ENCODE measurements around the gene UBAC2.

The UBAC2 gene

DNA sequence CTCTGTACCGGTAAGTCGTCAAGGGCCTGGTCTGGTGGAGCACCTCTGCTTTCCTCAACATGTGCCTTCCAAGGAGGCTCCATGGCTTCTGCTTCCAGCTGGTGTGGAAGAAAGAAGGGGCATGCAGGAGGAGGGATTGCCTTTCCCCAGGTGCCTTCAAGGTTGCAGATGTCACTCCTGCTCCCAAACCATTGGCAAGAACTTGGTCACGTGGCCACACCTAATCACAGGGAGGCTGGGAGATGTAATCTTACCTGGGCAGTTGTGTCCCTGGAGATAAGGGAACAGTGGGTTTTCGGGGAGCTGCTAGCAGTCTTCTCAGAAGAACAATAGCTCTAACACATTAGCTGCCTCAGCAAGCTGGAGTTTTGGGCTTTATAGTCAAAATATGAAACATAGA is 67.3 kb downstream of the UBAC2 start:
- Histone ChIP-seq H3K4me1 (no peaks in the 10 kb centered on the region), H3K27me3 (ENCODE audit: low read depth) (no peaks in the 10 kb centered on the region), H3K4me3 (no peak overlapping the region), H3K9me3 (no peaks in the 10 kb centered on the region), H3K36me3 (replicated peaks) (peaks cover 3% of the 10 kb centered on the region; the same call in 1 of the 2 replicates)
- in situ Hi-C loops (cut with MboI; ENCODE audit: low sequenced_read_pairs), result loop anchor here (5.0 kb wide), 1 partner anchor 91 kb away; no protein-coding TSS in a partner anchor
- no peak for DNase-seq (ENCODE audit: low spot score in 2 of 2)

DNA sequence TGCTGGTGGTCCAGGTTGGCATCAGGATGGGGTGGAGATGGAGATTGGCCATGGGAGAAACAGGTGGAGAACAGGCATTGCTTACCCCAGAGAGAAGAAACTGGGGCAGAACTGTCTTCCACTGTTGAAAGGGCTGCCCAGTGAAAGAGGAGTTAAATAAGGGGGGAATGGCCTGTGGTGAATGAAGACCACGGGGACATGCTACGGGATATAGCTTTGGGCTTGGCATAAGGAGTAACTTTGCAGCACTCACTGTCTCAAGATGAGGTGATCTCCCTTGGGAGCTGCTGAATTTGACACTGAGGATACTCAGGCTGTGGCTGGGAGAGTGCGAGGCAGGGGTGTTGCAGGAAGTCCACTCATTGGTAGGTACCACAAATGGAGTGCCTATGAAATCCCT is 68.2 kb downstream of the UBAC2 start:
- Histone ChIP-seq H3K36me3 (replicated peaks) (peaks cover 3% of the 10 kb centered on the region; the same call in 1 of the 2 replicates), H3K4me3 (no peak overlapping the region), H3K9me3 (no peaks in the 10 kb centered on the region), H3K27me3 (ENCODE audit: low read depth) (no peaks in the 10 kb centered on the region), H3K4me1 (no peaks in the 10 kb centered on the region)
- in situ Hi-C loops (cut with MboI; ENCODE audit: low sequenced_read_pairs), result loop anchor here (5.0 kb wide), 1 partner anchor 92 kb away; no protein-coding TSS in a partner anchor
- no peak for DNase-seq (ENCODE audit: low spot score in 2 of 2)

GRCh38 chr13:99269627-99270241 is 69.1 kb downstream of the UBAC2 start:
- no peak overlapping the region for H3K4me3 ChIP-seq
- no peaks in the 10 kb centered on the region for H3K9me3 ChIP-seq
- DNase-seq (ENCODE audit: low spot score in 2 of 2), result no peak
- H3K4me1 ChIP-seq, result no peaks in the 10 kb centered on the region
- no peaks in the 10 kb centered on the region for H3K27me3 ChIP-seq (ENCODE audit: low read depth)
- H3K36me3 ChIP-seq (replicated peaks), result peaks cover 3% of the 10 kb centered on the region; the same call in 1 of the 2 replicates
- in situ Hi-C loops (cut with MboI; ENCODE audit: low sequenced_read_pairs), result loop anchor here (5.0 to 10.0 kb wide), 2 partner anchors 92 to 165 kb away; no protein-coding TSS in a partner anchor

DNA sequence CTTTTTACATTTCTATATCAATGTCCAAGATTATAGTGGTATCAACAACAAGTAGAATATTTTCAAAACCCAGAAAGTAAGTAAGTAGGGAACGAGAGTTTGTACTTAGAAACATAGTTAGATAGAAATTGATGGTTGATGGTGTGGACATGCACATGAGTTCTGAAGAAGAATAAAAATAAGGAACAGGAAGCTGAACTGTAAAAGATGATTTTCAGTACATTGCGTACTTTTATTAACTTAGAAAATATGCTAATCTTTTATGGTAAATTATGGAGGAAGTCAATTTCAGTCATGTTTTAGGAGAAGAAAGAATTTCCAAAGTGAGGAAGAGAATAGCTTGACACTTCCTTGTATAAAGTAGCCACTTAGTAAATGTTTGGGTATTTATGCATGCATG is 69.9 kb downstream of the UBAC2 start:
- Histone ChIP-seq H3K27me3 (ENCODE audit: low read depth) (no peaks in the 10 kb centered on the region), H3K9me3 (no peaks in the 10 kb centered on the region)
- in situ Hi-C loops (cut with MboI; ENCODE audit: low sequenced_read_pairs), result loop anchor here (10.0 kb wide), 1 partner anchor 164 kb away; no protein-coding TSS in a partner anchor

DNA sequence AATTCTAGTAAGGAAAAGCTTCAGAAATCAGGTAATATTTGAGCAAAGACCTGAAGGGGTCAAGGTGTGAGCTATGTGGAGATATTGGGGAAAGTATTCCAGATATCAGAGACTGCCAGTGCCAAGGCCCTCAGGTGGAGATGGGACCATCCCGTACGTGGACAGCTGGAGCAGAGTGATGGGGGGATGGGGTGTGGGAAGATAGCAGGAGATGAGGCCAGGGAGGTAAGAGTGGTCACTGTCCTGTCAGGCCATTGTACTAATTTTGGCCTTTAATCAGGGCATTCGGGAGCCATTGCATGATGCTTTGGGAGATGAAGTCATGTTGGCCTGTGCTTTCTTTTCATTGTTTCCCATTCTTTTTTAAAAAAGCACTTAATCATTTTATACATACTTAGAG is 70.6 kb downstream of the UBAC2 start:
- no peaks in the 10 kb centered on the region for H3K9me3 ChIP-seq
- no peak overlapping the region for H3K4me3 ChIP-seq
- DNase-seq (ENCODE audit: low spot score in 2 of 2), result no peak
- H3K27me3 ChIP-seq (ENCODE audit: low read depth), result no peaks in the 10 kb centered on the region
- in situ Hi-C loops (cut with MboI; ENCODE audit: low sequenced_read_pairs), result loop anchor here (10.0 kb wide), 1 partner anchor 164 kb away; no protein-coding TSS in a partner anchor
- H3K4me1 ChIP-seq, result no peaks in the 10 kb centered on the region
- peaks cover 3% of the 10 kb centered on the region; the same call in 1 of the 2 replicates for H3K36me3 ChIP-seq (replicated peaks)

More for the DNA sequence above, 69.9 kb downstream of the UBAC2 start:
- Histone ChIP-seq H3K4me3 (no peak overlapping the region), H3K36me3 (replicated peaks) (peaks cover 3% of the 10 kb centered on the region; the same call in 1 of the 2 replicates), H3K4me1 (no peaks in the 10 kb centered on the region)
- DNase-seq (ENCODE audit: low spot score in 2 of 2), result no peak

DNA sequence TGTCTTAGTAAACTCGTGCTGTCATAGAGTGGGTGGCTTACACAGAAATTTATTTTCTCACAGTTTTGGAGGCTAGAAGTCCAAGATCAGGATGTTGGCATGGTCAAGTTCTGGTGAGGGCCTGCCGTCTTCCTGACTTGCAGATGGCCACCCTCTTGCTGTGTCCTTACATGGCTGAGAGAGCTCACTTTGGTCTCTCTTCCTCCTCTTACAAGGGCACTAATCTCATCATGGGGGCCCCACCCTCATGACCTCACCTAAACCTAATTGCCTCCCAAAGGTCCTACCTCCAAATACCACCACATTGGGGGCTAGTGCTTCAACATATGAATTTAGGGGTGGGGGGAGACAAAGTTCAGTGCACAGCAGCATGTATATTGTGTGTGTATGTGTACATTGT is 71.8 kb downstream of the UBAC2 start:
- H3K27me3 ChIP-seq (ENCODE audit: low read depth), result no peaks in the 10 kb centered on the region
- no peak overlapping the region for H3K4me3 ChIP-seq
- DNase-seq (ENCODE audit: low spot score in 2 of 2), result no peak
- in situ Hi-C loops (cut with MboI; ENCODE audit: low sequenced_read_pairs), result loop anchor here (10.0 kb wide), 1 partner anchor 162 kb away; no protein-coding TSS in a partner anchor
- H3K36me3 ChIP-seq (replicated peaks), result peaks cover 1% of the 10 kb centered on the region; the same call in 1 of the 2 replicates
- no peaks in the 10 kb centered on the region for H3K4me1 ChIP-seq
- H3K9me3 ChIP-seq, result no peaks in the 10 kb centered on the region

DNA sequence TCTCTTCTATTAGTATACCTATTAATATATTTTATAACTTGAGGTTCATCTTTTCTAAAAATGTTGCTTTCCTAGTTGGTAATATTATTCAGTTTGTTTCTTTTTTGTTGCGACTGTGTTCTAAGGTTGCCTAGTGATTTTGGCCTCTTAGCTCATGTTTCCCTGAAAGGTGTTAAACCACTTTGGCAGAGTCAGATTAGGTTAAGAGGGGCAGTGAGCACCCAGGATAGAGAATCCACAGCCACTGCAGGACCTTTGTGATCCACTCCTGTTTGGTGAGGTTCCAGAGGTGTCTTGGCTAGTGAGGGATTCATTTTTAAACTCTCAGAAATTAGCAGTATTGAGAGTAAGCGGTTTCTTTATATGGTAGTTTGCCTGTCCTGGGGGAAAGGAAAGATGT is 72.5 kb downstream of the UBAC2 start:
- no peaks in the 10 kb centered on the region for H3K36me3 ChIP-seq (replicated peaks)
- in situ Hi-C loops (cut with MboI; ENCODE audit: low sequenced_read_pairs), result loop anchor here (10.0 kb wide), 1 partner anchor 162 kb away; no protein-coding TSS in a partner anchor
- no peaks in the 10 kb centered on the region for H3K9me3 ChIP-seq
- no peaks in the 10 kb centered on the region for H3K4me1 ChIP-seq
- H3K4me3 ChIP-seq, result no peak overlapping the region
- H3K27me3 ChIP-seq (ENCODE audit: low read depth), result no peaks in the 10 kb centered on the region
- no peak for DNase-seq (ENCODE audit: low spot score in 2 of 2)

DNA sequence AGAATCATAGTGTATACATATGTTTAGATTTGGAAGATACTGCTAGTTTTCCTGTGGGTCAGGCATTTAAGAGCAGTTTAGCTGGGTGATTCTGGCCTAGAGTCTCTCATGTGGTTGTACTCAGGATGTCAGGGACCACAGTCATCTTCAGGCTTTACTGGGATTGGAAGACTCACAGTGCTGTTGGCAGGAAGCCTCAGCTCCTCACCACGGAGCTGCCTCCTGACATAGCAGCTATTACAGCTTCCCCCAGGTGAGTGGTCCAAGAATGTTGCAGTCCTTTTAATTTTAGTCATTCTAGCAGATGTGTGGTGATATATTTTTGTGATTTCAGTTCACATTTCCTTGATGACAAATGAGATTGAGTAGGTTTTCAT is 74.4 kb downstream of the UBAC2 start:
- H3K27me3 ChIP-seq (ENCODE audit: low read depth), result no peaks in the 10 kb centered on the region
- H3K9me3 ChIP-seq, result no peaks in the 10 kb centered on the region
- H3K36me3 ChIP-seq (replicated peaks), result no peaks in the 10 kb centered on the region
- H3K4me1 ChIP-seq, result no peaks in the 10 kb centered on the region
- no peak for DNase-seq (ENCODE audit: low spot score in 2 of 2)
- H3K4me3 ChIP-seq, result no peak overlapping the region
- in situ Hi-C loops (cut with MboI; ENCODE audit: low sequenced_read_pairs), result loop anchor here (10.0 kb wide), 1 partner anchor 160 kb away; no protein-coding TSS in a partner anchor

DNA sequence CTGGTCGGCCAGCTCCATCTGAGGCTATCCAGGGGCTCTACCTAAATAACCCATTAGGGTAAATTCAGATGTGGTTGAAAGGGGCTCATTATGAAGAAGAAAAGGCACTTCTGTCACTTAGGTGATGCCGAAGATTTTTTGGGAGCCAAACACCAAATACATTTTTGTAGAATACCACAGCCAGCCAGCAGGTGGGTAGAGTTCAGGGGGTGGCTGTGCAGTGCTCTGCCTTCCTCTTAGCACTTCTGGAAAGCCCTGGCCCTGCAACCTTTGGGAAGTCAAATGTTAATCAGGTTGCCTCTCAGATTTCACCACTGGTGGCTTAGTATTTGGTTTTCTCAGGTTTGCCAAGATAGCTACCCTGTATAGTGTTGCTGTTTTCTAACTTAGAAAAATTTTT is 76.1 kb downstream of the UBAC2 start:
- Histone ChIP-seq H3K4me3 (no peak overlapping the region), H3K27me3 (ENCODE audit: low read depth) (no peaks in the 10 kb centered on the region), H3K36me3 (replicated peaks) (0 out of 2 replicates have a peak, but pooled peaks cover 4% of the 10 kb centered on the region), H3K9me3 (no peaks in the 10 kb centered on the region), H3K4me1 (no peaks in the 10 kb centered on the region)
- in situ Hi-C loops (cut with MboI; ENCODE audit: low sequenced_read_pairs), result loop anchor here (10.0 kb wide), 1 partner anchor 158 kb away; no protein-coding TSS in a partner anchor
- DNase-seq (ENCODE audit: low spot score in 2 of 2), result no peak

GRCh38 chr13:99277629-99278028 is 77.0 kb downstream of the UBAC2 start:
- Histone ChIP-seq H3K4me1 (no peaks in the 10 kb centered on the region), H3K9me3 (no peaks in the 10 kb centered on the region), H3K27me3 (ENCODE audit: low read depth) (no peaks in the 10 kb centered on the region), H3K36me3 (replicated peaks) (0 out of 2 replicates have a peak, but pooled peaks cover 4% of the 10 kb centered on the region), H3K4me3 (no peak overlapping the region)
- in situ Hi-C loops (cut with MboI; ENCODE audit: low sequenced_read_pairs), result loop anchor here (10.0 kb wide), 1 partner anchor 157 kb away; no protein-coding TSS in a partner anchor
- DNase-seq (ENCODE audit: low spot score in 2 of 2), result no peak

- H3K36me3 ChIP-seq (replicated peaks), result 0 out of 2 replicates have a peak, but pooled peaks cover 4% of the 10 kb centered on the region
- no peaks in the 10 kb centered on the region for H3K27me3 ChIP-seq (ENCODE audit: low read depth)
- H3K9me3 ChIP-seq, result no peaks in the 10 kb centered on the region
- in situ Hi-C loops (cut with MboI; ENCODE audit: low sequenced_read_pairs), result loop anchor here (10.0 kb wide), 1 partner anchor 157 kb away; no protein-coding TSS in a partner anchor
- H3K4me1 ChIP-seq, result no peaks in the 10 kb centered on the region
- DNase-seq (ENCODE audit: low spot score in 2 of 2), result no peak
- H3K4me3 ChIP-seq, result no peak overlapping the region
Observed at GRCh38 chr13:99278200-99278599, 77.5 kb downstream of the UBAC2 start.

DNA sequence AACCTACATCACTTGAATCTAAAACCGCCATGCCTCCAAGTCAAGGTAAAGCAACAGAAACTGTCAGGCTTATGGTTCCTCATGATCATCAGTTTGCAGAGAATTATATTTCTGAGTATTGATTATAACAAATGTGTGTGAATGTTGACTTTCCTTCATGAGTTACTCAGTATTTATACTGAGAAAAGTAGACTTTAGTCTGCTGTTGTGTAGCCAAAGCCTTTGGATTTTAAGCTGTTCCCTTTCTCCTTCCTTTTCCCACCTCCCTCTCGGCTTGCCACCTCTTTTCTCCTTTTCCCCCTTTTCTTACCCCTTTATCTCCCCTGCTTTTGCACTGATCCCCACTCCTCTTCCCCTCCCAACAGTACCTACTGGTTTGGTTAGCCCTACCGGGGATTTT is 78.2 kb downstream of the UBAC2 start:
- H3K4me1 ChIP-seq, result no peaks in the 10 kb centered on the region
- in situ Hi-C loops (cut with MboI; ENCODE audit: low sequenced_read_pairs), result loop anchor here (10.0 kb wide), 1 partner anchor 156 kb away; no protein-coding TSS in a partner anchor
- DNase-seq (ENCODE audit: low spot score in 2 of 2), result no peak
- no peaks in the 10 kb centered on the region for H3K9me3 ChIP-seq
- H3K36me3 ChIP-seq (replicated peaks), result 0 out of 2 replicates have a peak, but pooled peaks cover 4% of the 10 kb centered on the region
- no peak overlapping the region for H3K4me3 ChIP-seq
- H3K27me3 ChIP-seq (ENCODE audit: low read depth), result no peaks in the 10 kb centered on the region

DNA sequence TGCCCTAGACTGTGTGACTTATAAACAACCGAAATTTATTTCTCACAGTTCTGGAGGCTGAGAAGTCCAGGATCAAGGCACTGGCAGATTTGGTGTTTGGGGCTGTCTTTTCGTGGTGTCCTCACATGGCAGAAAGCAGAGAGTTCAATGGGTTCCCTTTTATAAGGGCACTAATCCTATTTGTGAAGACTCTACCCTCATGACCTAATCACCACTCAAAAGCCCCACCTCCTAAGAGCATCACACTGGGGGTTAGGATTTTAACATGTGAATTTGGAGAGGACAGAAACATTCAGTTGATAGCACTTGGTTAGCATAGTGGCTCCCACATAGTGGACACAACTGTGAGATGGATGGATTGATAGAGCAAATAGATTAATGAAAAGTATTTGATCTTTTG is 79.0 kb downstream of the UBAC2 start:
- H3K9me3 ChIP-seq, result no peaks in the 10 kb centered on the region
- no peak for DNase-seq (ENCODE audit: low spot score in 2 of 2)
- no peaks in the 10 kb centered on the region for H3K27me3 ChIP-seq (ENCODE audit: low read depth)
- no peak overlapping the region for H3K4me3 ChIP-seq
- H3K4me1 ChIP-seq, result no peaks in the 10 kb centered on the region
- H3K36me3 ChIP-seq (replicated peaks), result 0 out of 2 replicates have a peak, but pooled peaks cover 4% of the 10 kb centered on the region
- in situ Hi-C loops (cut with MboI; ENCODE audit: low sequenced_read_pairs), result loop anchor here (10.0 kb wide), 1 partner anchor 155 kb away; no protein-coding TSS in a partner anchor

GRCh38 chr13:99280166-99280565 is 79.5 kb downstream of the UBAC2 start:
- H3K4me1 ChIP-seq, result no peaks in the 10 kb centered on the region
- H3K36me3 ChIP-seq (replicated peaks), result 0 out of 2 replicates have a peak, but pooled peaks cover 4% of the 10 kb centered on the region
- H3K27me3 ChIP-seq (ENCODE audit: low read depth), result no peaks in the 10 kb centered on the region
- in situ Hi-C loops (cut with MboI; ENCODE audit: low sequenced_read_pairs), result no loop called here
- H3K4me3 ChIP-seq, result no peak overlapping the region
- DNase-seq (ENCODE audit: low spot score in 2 of 2), result no peak
- H3K9me3 ChIP-seq, result no peaks in the 10 kb centered on the region
